TTC549 (cell line): ENCODE data around the gene RAB7A.

Experiments
- FAIRE-seq: peaks from 2 replicates; lab custom pipeline; 2012; peaks lifted over from hg19 to GRCh38; lab: Jason Lieb, UNC

RAB7A gene

DNA sequence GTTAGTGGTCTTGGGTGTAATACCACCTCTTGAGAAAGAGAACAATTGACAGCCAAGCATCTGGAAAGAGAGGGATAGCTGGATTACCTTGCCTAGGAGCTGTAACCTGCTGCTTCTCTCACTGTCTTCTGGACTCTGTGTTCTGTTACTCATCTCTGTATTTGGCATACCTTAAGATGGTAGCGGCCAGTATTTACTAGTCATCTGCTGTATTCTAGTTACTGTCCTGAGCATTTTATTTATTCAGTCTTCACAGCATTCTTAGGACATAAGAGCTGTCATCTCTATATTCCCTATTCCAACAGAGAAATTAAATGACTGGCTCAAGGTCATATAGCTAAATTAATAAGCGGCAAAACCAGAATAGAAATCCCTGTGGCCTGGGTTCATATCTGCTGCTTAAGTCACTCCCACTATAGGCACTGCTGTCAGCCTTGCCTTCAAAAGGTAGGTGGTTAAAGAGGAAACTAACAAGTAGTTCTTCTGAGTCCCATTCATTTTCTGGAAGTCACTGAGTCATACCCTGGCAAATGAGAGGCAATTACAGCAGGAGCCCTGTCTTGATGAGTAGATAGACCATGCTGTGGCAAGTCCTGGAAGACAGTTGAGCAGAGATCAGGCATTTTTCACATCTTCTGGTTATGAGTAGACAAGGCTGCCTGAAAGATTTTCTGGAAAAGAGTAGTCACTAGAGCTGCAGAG lies 68.2 kb downstream of the RAB7A start:
- no peak for FAIRE-seq

DNA sequence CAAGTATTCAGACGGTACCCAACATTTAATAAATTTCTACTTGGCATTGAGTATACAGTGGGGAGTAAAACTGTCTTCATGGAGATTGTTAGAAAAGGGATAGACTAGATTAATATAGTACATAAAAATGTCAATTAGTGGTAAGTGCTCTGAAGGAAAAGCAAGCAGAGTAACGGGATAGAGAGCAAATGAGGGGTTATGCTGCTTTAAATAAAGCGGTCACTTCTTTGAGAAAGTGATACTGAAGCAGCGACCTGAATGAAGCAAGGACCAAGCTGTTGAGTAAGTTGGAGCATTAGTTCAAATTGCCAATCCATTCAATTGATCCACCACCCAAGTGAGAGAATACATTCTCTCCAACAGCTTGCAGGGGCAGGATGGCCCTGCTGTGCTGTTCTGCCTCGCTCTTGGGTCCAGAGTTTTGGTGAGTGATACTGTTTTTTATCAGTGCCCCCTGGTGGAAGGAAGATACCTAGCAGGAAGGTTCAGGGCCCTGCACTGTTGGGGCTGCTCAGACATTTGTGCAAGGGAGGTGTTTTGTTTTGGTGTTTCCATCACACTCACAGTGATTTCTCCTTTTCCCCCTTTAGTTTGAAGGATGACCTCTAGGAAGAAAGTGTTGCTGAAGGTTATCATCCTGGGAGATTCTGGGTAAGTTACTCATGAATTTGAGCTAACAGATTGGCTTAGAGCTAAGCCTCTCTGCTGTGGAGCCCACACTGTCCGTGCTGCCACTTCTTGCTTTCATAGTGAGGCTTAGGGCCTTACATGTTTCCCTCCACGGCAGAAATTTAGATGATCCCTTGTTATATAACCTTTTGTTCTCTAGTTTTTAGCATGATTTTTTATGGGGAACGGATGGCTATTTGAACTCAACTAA lies 69.0 kb downstream of the RAB7A start:
- FAIRE-seq = no peak

- FAIRE-seq = no peak
Measured at GRCh38 chr3:128799653-128800052, 73.7 kb downstream of the RAB7A start.

GRCh38 chr3:128800241-128801187 lies 74.5 kb downstream of the RAB7A start:
- FAIRE-seq = no peak

DNA sequence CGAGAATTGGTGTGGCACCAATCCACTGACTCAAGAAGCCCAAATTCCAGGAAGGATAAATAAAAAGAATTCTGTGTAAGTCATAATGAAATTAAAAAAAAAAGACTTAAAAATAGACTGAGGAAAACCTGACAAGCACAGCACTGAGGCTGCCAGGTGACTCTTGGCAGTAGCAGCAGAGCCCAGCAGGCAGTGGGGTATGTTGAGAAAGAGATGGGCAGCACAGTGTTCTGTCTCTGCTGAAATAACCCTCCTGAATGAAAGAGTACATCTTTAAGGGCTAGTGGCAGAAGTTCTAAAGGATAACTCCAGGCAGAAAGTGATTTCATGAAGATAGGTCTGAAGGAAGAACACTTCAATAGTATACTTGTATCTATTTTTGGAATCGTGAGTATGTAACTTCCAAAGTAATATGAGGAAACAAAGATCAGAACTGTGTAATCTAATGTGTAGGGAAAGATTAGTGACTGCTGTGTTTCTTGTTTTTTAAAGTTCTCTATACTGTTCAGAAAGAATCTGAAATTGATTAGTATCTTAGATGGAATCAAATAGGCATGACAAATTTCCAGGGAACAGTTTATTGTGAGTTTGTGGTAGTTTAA lies 75.9 kb downstream of the RAB7A start:
- FAIRE-seq = no peak

DNA sequence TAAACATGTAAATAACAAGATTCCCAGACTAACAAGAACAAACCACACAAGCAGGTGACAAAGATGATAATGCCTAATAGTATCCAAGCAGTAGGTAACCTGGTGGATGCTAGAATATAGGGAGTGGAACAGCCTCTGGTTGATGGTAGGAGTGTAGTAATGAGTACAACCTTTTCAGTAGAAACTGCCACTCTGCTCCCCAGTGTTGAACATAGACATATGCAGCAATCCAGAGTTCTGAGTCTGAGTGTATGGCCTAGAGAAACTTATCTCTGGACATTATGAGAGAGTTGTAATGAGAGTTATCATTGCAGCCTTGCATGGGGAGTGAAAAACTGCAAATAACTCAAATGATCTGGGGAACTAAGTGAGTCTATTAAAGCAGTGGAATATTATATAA lies 77.3 kb downstream of the RAB7A start:
- no peak for FAIRE-seq

DNA sequence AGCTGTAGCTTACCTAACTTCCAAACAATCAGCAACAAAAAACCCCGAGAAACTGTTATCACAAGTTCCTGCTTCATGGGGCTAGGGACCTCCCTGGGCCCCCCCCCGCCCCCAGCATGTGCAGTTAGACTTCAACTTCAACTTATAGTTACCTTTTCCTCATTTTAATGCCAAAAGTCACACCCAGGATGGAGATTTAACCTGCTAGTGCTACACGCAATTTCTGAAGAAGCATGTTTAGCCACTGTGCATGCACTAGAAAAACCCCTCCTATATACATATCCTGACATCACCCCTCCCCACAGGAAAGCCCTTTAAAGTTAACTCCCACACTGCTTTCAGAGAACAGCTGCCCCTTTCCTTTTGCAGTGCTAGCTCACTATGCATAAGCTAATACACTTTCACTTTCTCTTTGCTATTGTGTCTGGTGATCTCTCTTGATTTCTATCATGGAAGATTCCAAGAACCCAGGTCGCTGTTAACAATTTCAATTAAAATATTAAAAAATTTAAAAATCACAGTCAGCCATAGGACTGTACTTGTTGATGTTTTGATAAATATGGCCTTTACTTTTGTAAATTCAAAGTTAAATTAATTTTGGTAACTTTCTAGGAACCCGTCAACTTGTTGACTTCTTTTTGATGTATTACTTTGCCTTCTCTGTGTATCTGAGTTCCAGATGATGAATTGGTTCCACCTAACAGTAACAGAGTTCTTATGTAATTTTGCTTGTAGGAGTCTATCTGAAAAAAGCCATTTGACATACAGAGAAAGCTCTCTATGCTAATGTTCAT lies 78.2 kb downstream of the RAB7A start:
- FAIRE-seq = no peak

GRCh38 chr3:128804811-128805155 lies 78.8 kb downstream of the RAB7A start:
- no peak for FAIRE-seq

GRCh38 chr3:128805772-128806171 lies 79.8 kb downstream of the RAB7A start:
- FAIRE-seq = no peak

DNA sequence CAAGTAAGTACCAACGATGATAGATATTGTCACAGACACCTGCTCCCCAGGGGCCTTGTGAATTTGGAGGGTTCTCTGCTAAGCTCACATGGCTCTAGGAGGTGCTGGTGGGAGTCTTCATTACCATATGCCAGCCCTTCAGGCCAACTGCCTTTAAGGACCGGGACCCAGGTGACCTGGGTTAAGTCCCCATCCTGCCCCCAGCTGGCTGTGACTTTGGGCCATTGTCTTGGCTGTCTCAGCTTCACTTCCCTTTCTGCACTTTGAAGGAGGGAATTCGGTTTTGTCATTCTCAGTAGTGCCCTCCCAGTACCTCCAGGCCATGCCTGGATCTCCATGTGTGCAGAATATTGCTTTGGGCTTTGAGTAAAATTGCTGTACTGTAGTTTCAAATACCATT lies 80.6 kb downstream of the RAB7A start:
- no peak for FAIRE-seq

- FAIRE-seq = no peak
Measured at GRCh38 chr3:128807186-128807830, 81.3 kb downstream of the RAB7A start.

DNA sequence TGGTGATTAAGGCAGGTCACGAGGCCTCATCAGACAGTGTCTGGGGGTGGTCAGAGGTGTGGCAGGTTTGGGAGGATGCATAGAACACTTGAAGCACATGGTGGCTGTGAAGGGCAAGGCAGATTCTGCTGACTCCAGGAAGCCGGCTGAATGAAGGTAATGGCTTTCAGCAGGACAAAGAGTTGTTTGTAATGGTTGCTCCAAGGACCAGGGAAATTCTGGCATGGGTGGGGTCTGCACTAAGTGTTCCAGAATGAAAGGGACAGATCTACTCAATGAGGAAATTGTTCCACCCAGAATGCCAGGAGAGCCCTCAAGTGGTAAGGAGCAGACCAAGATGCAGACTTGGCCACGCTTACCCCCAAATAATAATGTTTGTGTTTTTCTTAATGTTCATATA lies 82.7 kb downstream of the RAB7A start:
- no peak for FAIRE-seq

- no peak for FAIRE-seq
Measured at GRCh38 chr3:128813097-128813496, 87.1 kb downstream of the RAB7A start.

DNA sequence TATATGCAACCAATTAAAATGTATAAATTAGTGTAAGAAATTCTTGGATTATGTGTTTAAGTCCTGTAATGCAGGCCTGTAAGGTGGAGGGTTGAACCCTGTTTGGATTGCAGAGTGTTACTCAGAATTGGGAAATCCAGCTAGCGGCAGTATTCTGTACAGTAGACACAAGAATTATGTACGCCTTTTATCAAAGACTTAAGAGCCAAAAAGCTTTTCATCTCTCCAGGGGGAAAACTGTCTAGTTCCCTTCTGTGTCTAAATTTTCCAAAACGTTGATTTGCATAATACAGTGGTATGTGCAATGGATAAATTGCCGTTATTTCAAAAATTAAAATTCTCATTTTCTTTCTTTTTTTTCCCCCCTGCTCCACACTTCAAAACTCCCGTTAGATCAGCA lies 88.1 kb downstream of the RAB7A start:
- FAIRE-seq = no peak

DNA sequence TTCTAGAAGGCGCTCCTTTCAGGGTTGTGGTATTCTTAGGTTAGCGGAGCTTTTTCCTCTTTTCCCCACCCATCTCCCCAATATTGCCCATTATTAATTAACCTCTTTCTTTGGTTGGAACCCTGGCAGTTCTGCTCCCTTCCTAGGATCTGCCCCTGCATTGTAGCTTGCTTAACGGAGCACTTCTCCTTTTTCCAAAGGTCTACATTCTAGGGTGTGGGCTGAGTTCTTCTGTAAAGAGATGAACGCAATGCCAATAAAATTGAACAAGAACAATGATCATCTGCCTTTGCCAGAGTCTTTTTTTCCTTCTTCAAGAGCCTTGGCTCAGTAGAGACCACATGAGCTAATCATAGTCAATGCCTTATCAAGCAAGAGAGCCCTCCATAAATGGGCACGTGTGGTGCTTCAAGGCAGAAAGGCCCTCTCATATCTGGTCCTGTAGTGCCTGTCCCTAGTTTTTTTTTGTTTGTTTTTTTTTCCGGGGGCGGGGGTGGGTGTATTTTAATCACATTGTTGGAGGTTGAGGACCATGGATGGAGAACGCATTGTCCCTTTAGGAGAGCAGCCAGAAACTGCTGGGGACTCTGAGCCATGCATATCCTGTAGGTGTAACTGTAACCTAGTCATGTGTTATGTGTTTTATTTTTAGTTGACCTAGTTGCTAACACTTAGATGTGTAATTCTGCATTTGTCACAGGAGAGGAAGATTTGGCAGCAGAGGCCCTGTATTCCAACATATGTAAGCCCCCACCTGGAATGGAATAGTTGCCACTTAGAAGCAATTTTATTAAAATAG lies 88.7 kb downstream of the RAB7A start:
- FAIRE-seq = no peak

- FAIRE-seq = no peak
Measured at GRCh38 chr3:128815318-128816064, 89.5 kb downstream of the RAB7A start.

DNA sequence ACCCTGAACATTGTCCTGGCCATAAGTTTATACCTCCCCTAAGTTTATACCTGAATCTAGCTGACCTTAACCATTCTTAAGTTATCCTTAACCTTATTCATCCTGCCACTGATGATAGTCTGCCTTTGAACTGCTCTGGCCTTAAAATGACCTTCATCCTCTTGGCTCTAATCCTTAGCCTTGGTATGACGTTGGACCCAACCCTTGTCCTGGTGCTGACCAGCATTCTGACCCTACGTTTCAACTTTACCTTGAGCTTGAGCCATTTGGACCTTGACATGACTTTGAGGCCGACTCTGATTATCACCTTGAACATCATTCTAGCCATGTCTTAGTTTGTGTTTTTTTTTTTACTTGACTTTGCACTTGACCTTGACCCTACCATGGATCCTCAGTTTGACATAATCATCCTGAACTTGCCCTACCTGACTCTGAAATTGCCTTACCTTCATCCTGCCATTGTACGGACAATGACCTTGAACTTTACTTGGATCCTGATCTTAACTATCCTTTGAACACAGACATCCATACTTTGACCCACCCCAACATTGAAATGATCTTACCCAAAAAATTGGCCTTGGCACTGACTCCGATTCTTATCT lies 92.3 kb downstream of the RAB7A start:
- FAIRE-seq = no peak

DNA sequence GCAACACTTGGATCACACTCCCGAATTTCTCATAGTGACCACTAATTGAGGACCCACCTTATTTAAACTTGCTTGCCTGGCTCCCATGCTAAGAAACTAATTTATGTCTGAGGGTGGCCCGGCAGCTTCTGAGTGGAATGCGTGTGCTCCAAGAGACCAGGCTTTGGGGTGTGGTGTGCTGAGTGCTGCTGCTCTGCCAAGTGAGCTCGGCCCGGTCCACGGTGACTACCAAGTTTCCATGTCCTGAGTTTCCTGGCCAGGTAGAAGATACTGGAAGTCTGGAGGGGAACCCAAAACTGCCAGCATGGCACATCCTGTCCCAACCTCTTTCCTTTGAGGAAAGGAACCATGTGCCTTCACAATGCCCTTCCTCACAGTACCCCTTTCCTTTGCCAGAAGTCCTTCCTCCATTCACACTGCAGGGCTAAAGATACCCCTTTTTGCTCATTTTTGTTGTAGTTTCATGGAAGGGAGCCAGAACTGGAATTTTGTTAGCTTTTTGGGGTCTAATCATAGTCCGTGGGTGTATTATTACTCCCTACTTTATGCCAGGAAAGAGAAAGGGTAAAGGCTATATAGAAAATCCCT lies 94.4 kb downstream of the RAB7A start:
- no peak for FAIRE-seq

- no peak for FAIRE-seq
Measured at GRCh38 chr3:128823008-128823407, 97.0 kb downstream of the RAB7A start.
